GM23338 (cell line): ENCODE data around the gene CTXN3. TPM values are rescaled to one million over a fixed set of nuclear protein-coding genes. Genes with fewer than 3 reads are reported as not detected.

ENCODE experiments used
- ATAC-seq: fragments of 200-7000 bp; cut with Tn5 transposase; 3 replicates; pipeline ENCODE4 v1.9.1; 2020
- DNase-seq: peaks from one replicate; pipeline ENCODE4 v3.0.0-alpha.2; 2015; ENCODE audit warnings: low spot score
- H2AFZ ChIP-seq: fragments of 200-600 bp; sonication (generic); 2 replicates; pipeline ENCODE4 v1.8.0; 2016; ENCODE audit warnings: antibody characterized with exemption, mild to moderate bottlenecking, moderate library complexity
- H3F3A ChIP-seq: fragments of 200-600 bp; sonication (generic); replicated peaks from 2 replicates; pipeline ENCODE4 v1.8.0; 2017; ENCODE audit warnings: antibody characterized with exemption, mixed run types, low read depth
- H3K27ac ChIP-seq: fragments of 200-600 bp; sonication (generic); 2 replicates; pipeline ENCODE4 v1.6.1; 2016; ENCODE audit warnings: low read depth
- H3K27me3 ChIP-seq: fragments of 200-600 bp; sonication (generic); 2 replicates; pipeline ENCODE4 v1.8.0; 2016; ENCODE audit warnings: mild to moderate bottlenecking, mixed run types, moderate library complexity; ENCODE audit not compliant: insufficient read depth
- H3K36me3 ChIP-seq: fragments of 200-600 bp; sonication (generic); 2 replicates; pipeline ENCODE4 v1.8.0; 2016; ENCODE audit warnings: mild to moderate bottlenecking; ENCODE audit not compliant: insufficient read depth
- H3K4me1 ChIP-seq: fragments of 200-600 bp; sonication (generic); 2 replicates; pipeline ENCODE4 v1.8.0; 2016; ENCODE audit warnings: mild to moderate bottlenecking, moderate library complexity; ENCODE audit not compliant: insufficient read depth
- H3K4me2 ChIP-seq: fragments of 200-600 bp; sonication (generic); 2 replicates; pipeline ENCODE4 v1.7.1; 2017; ENCODE audit warnings: mixed run types
- H3K4me3 ChIP-seq: fragments of 200-600 bp; sonication (generic); 2 replicates; pipeline ENCODE4 v1.6.1; 2016; ENCODE audit warnings: mixed run types
- H3K79me2 ChIP-seq: fragments of 200-600 bp; sonication (generic); replicated peaks from 2 replicates; pipeline ENCODE4 v1.8.0; 2017; ENCODE audit warnings: mild to moderate bottlenecking; ENCODE audit not compliant: insufficient read depth
- H3K9me2 ChIP-seq: fragments of 200-600 bp; sonication (generic); 2 replicates; pipeline ENCODE4 v1.8.0; 2017; ENCODE audit not compliant: insufficient read depth
- H4K20me1 ChIP-seq: fragments of 200-600 bp; sonication (generic); replicated peaks from 2 replicates; pipeline ENCODE4 v1.8.0; 2017; ENCODE audit warnings: mild to moderate bottlenecking; ENCODE audit not compliant: insufficient read depth
- H3K27ac Mint-ChIP-seq: 2 replicates; pipeline ENCODE4 v1.8.0; 2020; ENCODE audit warnings: inconsistent platforms, mild to moderate bottlenecking, moderate library complexity, mixed read lengths
- H3K27me3 Mint-ChIP-seq: 3 replicates; pipeline ENCODE4 v1.8.0; 2022; ENCODE audit warnings: low read depth, mild to moderate bottlenecking, moderate library complexity, mixed read lengths, inconsistent platforms; ENCODE audit not compliant: insufficient read depth, poor library complexity
- H3K36me3 Mint-ChIP-seq: 3 replicates; pipeline ENCODE4 v1.8.0; 2021; ENCODE audit warnings: low read depth, mild to moderate bottlenecking, inconsistent platforms, moderate library complexity, mixed read lengths
- H3K4me1 Mint-ChIP-seq: 3 replicates; pipeline ENCODE4 v1.8.0; 2020; ENCODE audit warnings: mild to moderate bottlenecking, inconsistent platforms, mixed read lengths
- H3K4me3 Mint-ChIP-seq: 3 replicates; pipeline ENCODE4 v1.8.0; 2021; ENCODE audit warnings: moderate library complexity, mild to moderate bottlenecking, inconsistent platforms, mixed read lengths
- H3K9me3 Mint-ChIP-seq: 3 replicates; pipeline ENCODE4 v1.8.0; 2020; ENCODE audit warnings: moderate library complexity, mild to moderate bottlenecking, inconsistent platforms, mixed read lengths
- CREB1 ChIP-seq: fragments of 250-450 bp; sonication (Bioruptor Pico); IDR thresholded peaks from 2 replicates; pipeline ENCODE4 v1.5.0; 2020; ENCODE audit warnings: low read depth, mild to moderate bottlenecking, moderate library complexity
- EZH2 ChIP-seq: fragments of 200-600 bp; sonication (generic); IDR thresholded peaks from one replicate; pipeline ENCODE4 v1.8.0; 2017; ENCODE audit warnings: antibody characterized with exemption, mild to moderate bottlenecking, low read depth; ENCODE audit not compliant: unreplicated experiment
- EZH2phosphoT487 ChIP-seq: fragments of 200-600 bp; sonication (generic); IDR thresholded peaks from one replicate; pipeline ENCODE4 v1.8.1; 2018; ENCODE audit warnings: antibody characterized with exemption; ENCODE audit not compliant: unreplicated experiment
- JUNB ChIP-seq: IDR thresholded peaks from one replicate; pipeline ENCODE4 v1.6.1; 2016; ENCODE audit warnings: antibody characterized with exemption; ENCODE audit not compliant: unreplicated experiment
- NANOG ChIP-seq: IDR thresholded peaks from 2 replicates; pipeline ENCODE4 v1.6.1; 2016; ENCODE audit warnings: antibody characterized with exemption, borderline replicate concordance
- POLR2AphosphoS5 ChIP-seq: IDR thresholded peaks from 2 replicates; pipeline ENCODE4 v1.6.1; 2016; ENCODE audit warnings: antibody characterized with exemption, low read depth
- STAT1 ChIP-seq: IDR thresholded peaks from one replicate; pipeline ENCODE4 v1.6.1; 2016; ENCODE audit warnings: antibody characterized with exemption; ENCODE audit not compliant: unreplicated experiment
- ZNF114 ChIP-seq: fragments of 250-450 bp; sonication (Bioruptor Pico); IDR thresholded peaks from 2 replicates; pipeline ENCODE4 v1.5.0; 2020; ENCODE audit warnings: mild to moderate bottlenecking, moderate library complexity
- ZNF331 ChIP-seq: fragments of 250-450 bp; sonication (Bioruptor Pico); IDR thresholded peaks from 2 replicates; pipeline ENCODE4 v1.5.0; 2020; ENCODE audit warnings: low read depth, mild to moderate bottlenecking, moderate library complexity
- polyA plus RNA-seq: library from polyadenylated mRNA; unstranded; fragments of >200 nt; fragmentation: Nextera tagmentation; extraction: Ambion mirVana; gene quantifications from 2 replicates; pipeline ENCODE4 v1.2.1, GENCODE V29; 2016
- total RNA-seq: library from RNA; depleted of rRNA; stranded (reverse); fragments of >200 nt; shearing (Covaris generic); gene quantifications from 2 replicates; pipeline ENCODE4 v1.2.3, GENCODE V29; 2014
- TF ChIP-seq, protein P1 (sequence below): IDR thresholded peaks from one replicate; pipeline ENCODE4 v1.6.1; 2018; ENCODE audit warnings: antibody characterized with exemption; ENCODE audit not compliant: unreplicated experiment
- TF ChIP-seq, protein P2 (sequence below), 2 experiments: fragments of 200-600 bp in 1 of 2; sonication (generic) in 1 of 2; conservative IDR thresholded peaks; 2 replicates each; pipeline versions ENCODE4 v1.5.1 to v1.6.1; 2016 to 2017; ENCODE audit warnings: antibody characterized with exemption in 2 of 2, low read depth in 2 of 2, mild to moderate bottlenecking in 2 of 2, moderate library complexity in 1 of 2
- TF ChIP-seq, protein P3 (sequence below): IDR thresholded peaks from 2 replicates; pipeline ENCODE4 v1.6.1; 2016; ENCODE audit warnings: antibody characterized with exemption
- TF ChIP-seq, protein P4 (sequence below): fragments of 250-450 bp; sonication (Bioruptor Pico); IDR thresholded peaks from 2 replicates; pipeline ENCODE4 v1.5.0; 2020; ENCODE audit warnings: mild to moderate bottlenecking, moderate library complexity

CTXN3 gene
- total and polyA plus RNA-seq, 2 experiments from 2014 or later = not detected

DNA sequence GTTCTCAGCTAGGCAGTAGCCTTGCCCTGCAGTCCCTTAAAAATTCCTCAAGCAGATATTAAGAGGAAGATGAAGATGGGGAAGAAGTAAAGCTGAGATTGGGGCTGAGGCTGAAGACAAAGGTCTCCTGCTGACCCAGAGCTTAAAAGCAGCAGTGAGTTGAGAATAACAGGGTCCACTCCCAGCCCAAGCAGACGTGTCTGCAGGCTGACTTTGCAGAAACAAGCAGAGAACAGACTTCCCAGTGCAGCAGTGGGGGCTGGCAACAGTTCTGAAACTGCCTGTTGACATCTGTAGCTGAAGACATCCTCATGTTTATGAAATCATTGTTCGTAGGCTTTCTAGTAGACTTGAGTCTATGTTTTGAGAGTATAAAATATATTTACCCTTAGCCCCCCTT is 1.1 kb downstream of the CTXN3 start:
- H3K79me2 ChIP-seq = no peaks in the 10 kb centered on the region
- no peaks in the 10 kb centered on the region for H4K20me1 ChIP-seq
- H3K9me3 Mint-ChIP-seq = no peaks in the 10 kb centered on the region
- H3K4me1 ChIP-seq = peaks cover 25% of the 10 kb centered on the region
- H3K27ac Mint-ChIP-seq = peak overlapping the region; percentile 17; the same call in 1 of the 2 replicates
- ATAC-seq (peak; percentile 81), DNase-seq (no peak)
- TF ChIP-seq, protein P1, sequence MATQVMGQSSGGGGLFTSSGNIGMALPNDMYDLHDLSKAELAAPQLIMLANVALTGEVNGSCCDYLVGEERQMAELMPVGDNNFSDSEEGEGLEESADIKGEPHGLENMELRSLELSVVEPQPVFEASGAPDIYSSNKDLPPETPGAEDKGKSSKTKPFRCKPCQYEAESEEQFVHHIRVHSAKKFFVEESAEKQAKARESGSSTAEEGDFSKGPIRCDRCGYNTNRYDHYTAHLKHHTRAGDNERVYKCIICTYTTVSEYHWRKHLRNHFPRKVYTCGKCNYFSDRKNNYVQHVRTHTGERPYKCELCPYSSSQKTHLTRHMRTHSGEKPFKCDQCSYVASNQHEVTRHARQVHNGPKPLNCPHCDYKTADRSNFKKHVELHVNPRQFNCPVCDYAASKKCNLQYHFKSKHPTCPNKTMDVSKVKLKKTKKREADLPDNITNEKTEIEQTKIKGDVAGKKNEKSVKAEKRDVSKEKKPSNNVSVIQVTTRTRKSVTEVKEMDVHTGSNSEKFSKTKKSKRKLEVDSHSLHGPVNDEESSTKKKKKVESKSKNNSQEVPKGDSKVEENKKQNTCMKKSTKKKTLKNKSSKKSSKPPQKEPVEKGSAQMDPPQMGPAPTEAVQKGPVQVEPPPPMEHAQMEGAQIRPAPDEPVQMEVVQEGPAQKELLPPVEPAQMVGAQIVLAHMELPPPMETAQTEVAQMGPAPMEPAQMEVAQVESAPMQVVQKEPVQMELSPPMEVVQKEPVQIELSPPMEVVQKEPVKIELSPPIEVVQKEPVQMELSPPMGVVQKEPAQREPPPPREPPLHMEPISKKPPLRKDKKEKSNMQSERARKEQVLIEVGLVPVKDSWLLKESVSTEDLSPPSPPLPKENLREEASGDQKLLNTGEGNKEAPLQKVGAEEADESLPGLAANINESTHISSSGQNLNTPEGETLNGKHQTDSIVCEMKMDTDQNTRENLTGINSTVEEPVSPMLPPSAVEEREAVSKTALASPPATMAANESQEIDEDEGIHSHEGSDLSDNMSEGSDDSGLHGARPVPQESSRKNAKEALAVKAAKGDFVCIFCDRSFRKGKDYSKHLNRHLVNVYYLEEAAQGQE = no peak
- TF ChIP-seq ZNF114 (no peak), JUNB (no peak), ZNF331 (no peak), EZH2phosphoT487 (no peak), STAT1 (no peak), NANOG (no peak), EZH2 (no peak), POLR2AphosphoS5 (no peak), CREB1 (CRISPR knock-in tag) (no peak)
- TF ChIP-seq, protein P2, sequence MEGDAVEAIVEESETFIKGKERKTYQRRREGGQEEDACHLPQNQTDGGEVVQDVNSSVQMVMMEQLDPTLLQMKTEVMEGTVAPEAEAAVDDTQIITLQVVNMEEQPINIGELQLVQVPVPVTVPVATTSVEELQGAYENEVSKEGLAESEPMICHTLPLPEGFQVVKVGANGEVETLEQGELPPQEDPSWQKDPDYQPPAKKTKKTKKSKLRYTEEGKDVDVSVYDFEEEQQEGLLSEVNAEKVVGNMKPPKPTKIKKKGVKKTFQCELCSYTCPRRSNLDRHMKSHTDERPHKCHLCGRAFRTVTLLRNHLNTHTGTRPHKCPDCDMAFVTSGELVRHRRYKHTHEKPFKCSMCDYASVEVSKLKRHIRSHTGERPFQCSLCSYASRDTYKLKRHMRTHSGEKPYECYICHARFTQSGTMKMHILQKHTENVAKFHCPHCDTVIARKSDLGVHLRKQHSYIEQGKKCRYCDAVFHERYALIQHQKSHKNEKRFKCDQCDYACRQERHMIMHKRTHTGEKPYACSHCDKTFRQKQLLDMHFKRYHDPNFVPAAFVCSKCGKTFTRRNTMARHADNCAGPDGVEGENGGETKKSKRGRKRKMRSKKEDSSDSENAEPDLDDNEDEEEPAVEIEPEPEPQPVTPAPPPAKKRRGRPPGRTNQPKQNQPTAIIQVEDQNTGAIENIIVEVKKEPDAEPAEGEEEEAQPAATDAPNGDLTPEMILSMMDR (conservative IDR thresholded peaks at IDR 0.05; ENCODE audit: low read depth in 2 of 2) = no peak
- TF ChIP-seq, protein P3, sequence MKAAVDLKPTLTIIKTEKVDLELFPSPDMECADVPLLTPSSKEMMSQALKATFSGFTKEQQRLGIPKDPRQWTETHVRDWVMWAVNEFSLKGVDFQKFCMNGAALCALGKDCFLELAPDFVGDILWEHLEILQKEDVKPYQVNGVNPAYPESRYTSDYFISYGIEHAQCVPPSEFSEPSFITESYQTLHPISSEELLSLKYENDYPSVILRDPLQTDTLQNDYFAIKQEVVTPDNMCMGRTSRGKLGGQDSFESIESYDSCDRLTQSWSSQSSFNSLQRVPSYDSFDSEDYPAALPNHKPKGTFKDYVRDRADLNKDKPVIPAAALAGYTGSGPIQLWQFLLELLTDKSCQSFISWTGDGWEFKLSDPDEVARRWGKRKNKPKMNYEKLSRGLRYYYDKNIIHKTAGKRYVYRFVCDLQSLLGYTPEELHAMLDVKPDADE = no peak
- TF ChIP-seq, protein P4, sequence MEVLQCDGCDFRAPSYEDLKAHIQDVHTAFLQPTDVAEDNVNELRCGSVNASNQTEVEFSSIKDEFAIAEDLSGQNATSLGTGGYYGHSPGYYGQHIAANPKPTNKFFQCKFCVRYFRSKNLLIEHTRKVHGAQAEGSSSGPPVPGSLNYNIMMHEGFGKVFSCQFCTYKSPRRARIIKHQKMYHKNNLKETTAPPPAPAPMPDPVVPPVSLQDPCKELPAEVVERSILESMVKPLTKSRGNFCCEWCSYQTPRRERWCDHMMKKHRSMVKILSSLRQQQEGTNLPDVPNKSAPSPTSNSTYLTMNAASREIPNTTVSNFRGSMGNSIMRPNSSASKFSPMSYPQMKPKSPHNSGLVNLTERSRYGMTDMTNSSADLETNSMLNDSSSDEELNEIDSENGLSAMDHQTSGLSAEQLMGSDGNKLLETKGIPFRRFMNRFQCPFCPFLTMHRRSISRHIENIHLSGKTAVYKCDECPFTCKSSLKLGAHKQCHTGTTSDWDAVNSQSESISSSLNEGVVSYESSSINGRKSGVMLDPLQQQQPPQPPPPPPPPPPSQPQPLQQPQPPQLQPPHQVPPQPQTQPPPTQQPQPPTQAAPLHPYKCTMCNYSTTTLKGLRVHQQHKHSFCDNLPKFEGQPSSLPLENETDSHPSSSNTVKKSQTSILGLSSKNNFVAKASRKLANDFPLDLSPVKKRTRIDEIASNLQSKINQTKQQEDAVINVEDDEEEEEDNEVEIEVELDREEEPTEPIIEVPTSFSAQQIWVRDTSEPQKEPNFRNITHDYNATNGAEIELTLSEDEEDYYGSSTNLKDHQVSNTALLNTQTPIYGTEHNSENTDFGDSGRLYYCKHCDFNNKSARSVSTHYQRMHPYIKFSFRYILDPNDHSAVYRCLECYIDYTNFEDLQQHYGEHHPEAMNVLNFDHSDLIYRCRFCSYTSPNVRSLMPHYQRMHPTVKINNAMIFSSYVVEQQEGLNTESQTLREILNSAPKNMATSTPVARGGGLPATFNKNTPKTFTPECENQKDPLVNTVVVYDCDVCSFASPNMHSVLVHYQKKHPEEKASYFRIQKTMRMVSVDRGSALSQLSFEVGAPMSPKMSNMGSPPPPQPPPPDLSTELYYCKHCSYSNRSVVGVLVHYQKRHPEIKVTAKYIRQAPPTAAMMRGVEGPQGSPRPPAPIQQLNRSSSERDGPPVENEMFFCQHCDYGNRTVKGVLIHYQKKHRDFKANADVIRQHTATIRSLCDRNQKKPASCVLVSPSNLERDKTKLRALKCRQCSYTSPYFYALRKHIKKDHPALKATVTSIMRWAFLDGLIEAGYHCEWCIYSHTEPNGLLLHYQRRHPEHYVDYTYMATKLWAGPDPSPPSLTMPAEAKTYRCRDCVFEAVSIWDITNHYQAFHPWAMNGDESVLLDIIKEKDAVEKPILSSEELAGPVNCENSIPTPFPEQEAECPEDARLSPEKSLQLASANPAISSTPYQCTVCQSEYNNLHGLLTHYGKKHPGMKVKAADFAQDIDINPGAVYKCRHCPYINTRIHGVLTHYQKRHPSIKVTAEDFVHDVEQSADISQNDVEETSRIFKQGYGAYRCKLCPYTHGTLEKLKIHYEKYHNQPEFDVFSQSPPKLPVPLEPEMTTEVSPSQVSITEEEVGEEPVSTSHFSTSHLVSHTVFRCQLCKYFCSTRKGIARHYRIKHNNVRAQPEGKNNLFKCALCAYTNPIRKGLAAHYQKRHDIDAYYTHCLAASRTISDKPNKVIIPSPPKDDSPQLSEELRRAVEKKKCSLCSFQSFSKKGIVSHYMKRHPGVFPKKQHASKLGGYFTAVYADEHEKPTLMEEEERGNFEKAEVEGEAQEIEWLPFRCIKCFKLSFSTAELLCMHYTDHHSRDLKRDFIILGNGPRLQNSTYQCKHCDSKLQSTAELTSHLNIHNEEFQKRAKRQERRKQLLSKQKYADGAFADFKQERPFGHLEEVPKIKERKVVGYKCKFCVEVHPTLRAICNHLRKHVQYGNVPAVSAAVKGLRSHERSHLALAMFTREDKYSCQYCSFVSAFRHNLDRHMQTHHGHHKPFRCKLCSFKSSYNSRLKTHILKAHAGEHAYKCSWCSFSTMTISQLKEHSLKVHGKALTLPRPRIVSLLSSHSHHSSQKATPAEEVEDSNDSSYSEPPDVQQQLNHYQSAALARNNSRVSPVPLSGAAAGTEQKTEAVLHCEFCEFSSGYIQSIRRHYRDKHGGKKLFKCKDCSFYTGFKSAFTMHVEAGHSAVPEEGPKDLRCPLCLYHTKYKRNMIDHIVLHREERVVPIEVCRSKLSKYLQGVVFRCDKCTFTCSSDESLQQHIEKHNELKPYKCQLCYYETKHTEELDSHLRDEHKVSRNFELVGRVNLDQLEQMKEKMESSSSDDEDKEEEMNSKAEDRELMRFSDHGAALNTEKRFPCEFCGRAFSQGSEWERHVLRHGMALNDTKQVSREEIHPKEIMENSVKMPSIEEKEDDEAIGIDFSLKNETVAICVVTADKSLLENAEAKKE = no peak
- H3K9me2 ChIP-seq = no peaks in the 10 kb centered on the region
- 0 out of 2 replicates have a peak overlapping the region, but pooled peaks have one; percentile 30 for H3K4me2 ChIP-seq
- H3K4me3 ChIP-seq = no peak overlapping the region
- no peak overlapping the region for H3K4me3 Mint-ChIP-seq
- H3K27ac ChIP-seq = no peak overlapping the region
- no peaks in the 10 kb centered on the region for H3K36me3 ChIP-seq
- H3K4me1 Mint-ChIP-seq = peaks cover 25% of the 10 kb centered on the region
- H2AFZ ChIP-seq = peak overlapping the region; percentile 72; the same call in 1 of the 2 replicates
- H3K27me3 Mint-ChIP-seq = no peaks in the 10 kb centered on the region
- no peaks in the 10 kb centered on the region for H3K36me3 Mint-ChIP-seq
- H3F3A ChIP-seq = no peaks in the 10 kb centered on the region
- no peaks in the 10 kb centered on the region for H3K27me3 ChIP-seq
